Activated T-helper 17 cell treated with anti-CD3 and anti-CD28 coated beads, Interleukin-2, amount 50 U/mL, for 72 hours (primary cell): ENCODE data around the gene SCGN. TPM values are rescaled to one million over a fixed set of nuclear protein-coding genes. Genes with fewer than 3 reads are reported as not detected.

Experiments used
- ATAC-seq: fragments of 150-1000 bp; cut with Tn5 transposase; replicated peaks from 2 replicates; pipeline ENCODE4 v1.10.0; 2021; ENCODE audit warnings: mild to moderate bottlenecking, moderate library complexity
- H3K27ac Mint-ChIP-seq: one replicate; pipeline ENCODE4 v1.8.0; 2022; ENCODE audit warnings: mixed read lengths
- H3K27me3 Mint-ChIP-seq: one replicate; pipeline ENCODE4 v1.8.0; 2022; ENCODE audit warnings: mixed read lengths
- H3K36me3 Mint-ChIP-seq: one replicate; pipeline ENCODE4 v1.8.0; 2022; ENCODE audit warnings: low read depth, mild to moderate bottlenecking, mixed read lengths
- H3K4me1 Mint-ChIP-seq: one replicate; pipeline ENCODE4 v1.8.0; 2022; ENCODE audit warnings: mixed read lengths
- H3K4me3 Mint-ChIP-seq: one replicate; pipeline ENCODE4 v1.8.0; 2022; ENCODE audit warnings: mild to moderate bottlenecking, mixed read lengths
- H3K9me3 Mint-ChIP-seq: one replicate; pipeline ENCODE4 v1.8.0; 2022; ENCODE audit warnings: mixed read lengths
- total RNA-seq, 2 donors: library from RNA; stranded (reverse); gene quantifications; one replicate each; pipeline ENCODE4 v1.2.3, GENCODE V29; 2022

The SCGN gene
- total RNA-seq, 2 donors from 2014 or later = not detected

GRCh38 chr6:25628471-25629197, 23.4 kb upstream of the SCGN start:
- no peak overlapping the region for H3K4me3 Mint-ChIP-seq
- H3K4me1 Mint-ChIP-seq = no peaks in the 10 kb centered on the region

GRCh38 chr6:25629198-25629576, 22.8 kb upstream of the SCGN start:
- no peak for ATAC-seq
- Mint-ChIP-seq H3K4me3 (no peak overlapping the region), H3K9me3 (no peaks in the 10 kb centered on the region), H3K4me1 (no peaks in the 10 kb centered on the region), H3K36me3 (no peaks in the 10 kb centered on the region), H3K27ac (no peak overlapping the region), H3K27me3 (peaks cover 10% of the 10 kb centered on the region)

More at GRCh38 chr6:25628471-25629197, 23.4 kb upstream of the SCGN start:
- H3K36me3 Mint-ChIP-seq = no peaks in the 10 kb centered on the region
- no peaks in the 10 kb centered on the region for H3K9me3 Mint-ChIP-seq
- no peak for ATAC-seq
- peaks cover 10% of the 10 kb centered on the region for H3K27me3 Mint-ChIP-seq
- no peak overlapping the region for H3K27ac Mint-ChIP-seq

GRCh38 chr6:25630508-25631278, 21.3 kb upstream of the SCGN start:
- no peaks in the 10 kb centered on the region for H3K4me1 Mint-ChIP-seq
- no peak overlapping the region for H3K4me3 Mint-ChIP-seq
- ATAC-seq = no peak
- peaks cover 12% of the 10 kb centered on the region for H3K27me3 Mint-ChIP-seq
- H3K27ac Mint-ChIP-seq = no peak overlapping the region
- H3K36me3 Mint-ChIP-seq = no peaks in the 10 kb centered on the region
- H3K9me3 Mint-ChIP-seq = no peaks in the 10 kb centered on the region

GRCh38 chr6:25635886-25636317, 16.1 kb upstream of the SCGN start:
- no peak overlapping the region for H3K4me3 Mint-ChIP-seq
- no peak overlapping the region for H3K27ac Mint-ChIP-seq
- H3K4me1 Mint-ChIP-seq = no peaks in the 10 kb centered on the region
- no peaks in the 10 kb centered on the region for H3K9me3 Mint-ChIP-seq
- no peak for ATAC-seq
- no peaks in the 10 kb centered on the region for H3K36me3 Mint-ChIP-seq
- H3K27me3 Mint-ChIP-seq = peaks cover 21% of the 10 kb centered on the region

GRCh38 chr6:25637211-25637610, 14.8 kb upstream of the SCGN start:
- ATAC-seq = no peak
- H3K36me3 Mint-ChIP-seq = no peaks in the 10 kb centered on the region
- no peaks in the 10 kb centered on the region for H3K9me3 Mint-ChIP-seq
- no peak overlapping the region for H3K27ac Mint-ChIP-seq
- H3K27me3 Mint-ChIP-seq = peaks cover 29% of the 10 kb centered on the region
- no peaks in the 10 kb centered on the region for H3K4me1 Mint-ChIP-seq
- no peak overlapping the region for H3K4me3 Mint-ChIP-seq

GRCh38 chr6:25637960-25638434, 14.0 kb upstream of the SCGN start:
- no peak overlapping the region for H3K4me3 Mint-ChIP-seq
- no peaks in the 10 kb centered on the region for H3K36me3 Mint-ChIP-seq
- no peaks in the 10 kb centered on the region for H3K9me3 Mint-ChIP-seq
- H3K4me1 Mint-ChIP-seq = no peaks in the 10 kb centered on the region
- no peak for ATAC-seq
- H3K27me3 Mint-ChIP-seq = peaks cover 34% of the 10 kb centered on the region
- H3K27ac Mint-ChIP-seq = no peak overlapping the region

GRCh38 chr6:25639653-25640052, 12.4 kb upstream of the SCGN start:
- H3K9me3 Mint-ChIP-seq = no peaks in the 10 kb centered on the region
- no peaks in the 10 kb centered on the region for H3K36me3 Mint-ChIP-seq
- no peaks in the 10 kb centered on the region for H3K4me1 Mint-ChIP-seq
- ATAC-seq = no peak
- H3K4me3 Mint-ChIP-seq = no peak overlapping the region
- peaks cover 45% of the 10 kb centered on the region for H3K27me3 Mint-ChIP-seq
- H3K27ac Mint-ChIP-seq = no peak overlapping the region

- peaks cover 46% of the 10 kb centered on the region for H3K27me3 Mint-ChIP-seq
- H3K4me3 Mint-ChIP-seq = no peak overlapping the region
- no peaks in the 10 kb centered on the region for H3K9me3 Mint-ChIP-seq
- H3K4me1 Mint-ChIP-seq = no peaks in the 10 kb centered on the region
- ATAC-seq = no peak
- H3K36me3 Mint-ChIP-seq = no peaks in the 10 kb centered on the region
- no peak overlapping the region for H3K27ac Mint-ChIP-seq
Measured at GRCh38 chr6:25640446-25640845, 11.6 kb upstream of the SCGN start.

GRCh38 chr6:25640891-25641290, 11.1 kb upstream of the SCGN start:
- Mint-ChIP-seq H3K4me3 (no peak overlapping the region), H3K27me3 (peaks cover 49% of the 10 kb centered on the region)
- no peak for ATAC-seq

GRCh38 chr6:25641377-25641776, 10.6 kb upstream of the SCGN start:
- no peak for ATAC-seq
- Mint-ChIP-seq H3K4me3 (no peak overlapping the region), H3K36me3 (no peaks in the 10 kb centered on the region), H3K9me3 (no peaks in the 10 kb centered on the region), H3K27ac (no peak overlapping the region), H3K4me1 (no peaks in the 10 kb centered on the region), H3K27me3 (peaks cover 51% of the 10 kb centered on the region)

More at GRCh38 chr6:25640891-25641290, 11.1 kb upstream of the SCGN start:
- no peaks in the 10 kb centered on the region for H3K4me1 Mint-ChIP-seq
- H3K36me3 Mint-ChIP-seq = no peaks in the 10 kb centered on the region
- no peaks in the 10 kb centered on the region for H3K9me3 Mint-ChIP-seq
- H3K27ac Mint-ChIP-seq = no peak overlapping the region

- no peak for ATAC-seq
- H3K4me3 Mint-ChIP-seq = no peak overlapping the region
- no peak overlapping the region for H3K27ac Mint-ChIP-seq
- H3K36me3 Mint-ChIP-seq = no peaks in the 10 kb centered on the region
- H3K9me3 Mint-ChIP-seq = no peaks in the 10 kb centered on the region
- H3K4me1 Mint-ChIP-seq = no peaks in the 10 kb centered on the region
- H3K27me3 Mint-ChIP-seq = peaks cover 52% of the 10 kb centered on the region
Measured at GRCh38 chr6:25641940-25642666, 9.9 kb upstream of the SCGN start.

- Mint-ChIP-seq H3K27ac (no peak overlapping the region), H3K9me3 (no peaks in the 10 kb centered on the region), H3K4me1 (no peaks in the 10 kb centered on the region), H3K4me3 (no peak overlapping the region), H3K27me3 (peaks cover 52% of the 10 kb centered on the region), H3K36me3 (no peaks in the 10 kb centered on the region)
- no peak for ATAC-seq
Measured at GRCh38 chr6:25642667-25643328, 9.2 kb upstream of the SCGN start.

- Mint-ChIP-seq H3K4me1 (no peaks in the 10 kb centered on the region), H3K4me3 (no peak overlapping the region), H3K27me3 (peaks cover 58% of the 10 kb centered on the region), H3K36me3 (no peaks in the 10 kb centered on the region), H3K27ac (no peak overlapping the region), H3K9me3 (no peaks in the 10 kb centered on the region)
- ATAC-seq = no peak
Measured at GRCh38 chr6:25645916-25646315, 6.1 kb upstream of the SCGN start.

GRCh38 chr6:25649611-25650010, 2.4 kb upstream of the SCGN start:
- Mint-ChIP-seq H3K36me3 (no peaks in the 10 kb centered on the region), H3K4me1 (no peaks in the 10 kb centered on the region), H3K27ac (no peak overlapping the region), H3K4me3 (no peak overlapping the region), H3K9me3 (peaks cover 5% of the 10 kb centered on the region), H3K27me3 (peaks cover 61% of the 10 kb centered on the region)
- ATAC-seq = no peak
